Measurements from ENCODE around the gene CCDC112. TPM values are rescaled to one million over a fixed set of nuclear protein-coding genes. Genes with fewer than 3 reads are reported as not detected.

Gene CCDC112, protein sequence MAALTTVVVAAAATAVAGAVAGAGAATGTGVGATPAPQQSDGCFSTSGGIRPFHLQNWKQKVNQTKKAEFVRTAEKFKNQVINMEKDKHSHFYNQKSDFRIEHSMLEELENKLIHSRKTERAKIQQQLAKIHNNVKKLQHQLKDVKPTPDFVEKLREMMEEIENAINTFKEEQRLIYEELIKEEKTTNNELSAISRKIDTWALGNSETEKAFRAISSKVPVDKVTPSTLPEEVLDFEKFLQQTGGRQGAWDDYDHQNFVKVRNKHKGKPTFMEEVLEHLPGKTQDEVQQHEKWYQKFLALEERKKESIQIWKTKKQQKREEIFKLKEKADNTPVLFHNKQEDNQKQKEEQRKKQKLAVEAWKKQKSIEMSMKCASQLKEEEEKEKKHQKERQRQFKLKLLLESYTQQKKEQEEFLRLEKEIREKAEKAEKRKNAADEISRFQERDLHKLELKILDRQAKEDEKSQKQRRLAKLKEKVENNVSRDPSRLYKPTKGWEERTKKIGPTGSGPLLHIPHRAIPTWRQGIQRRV
- 3.1 and 4.1 TPM in 2 replicates for total RNA-seq

DNA sequence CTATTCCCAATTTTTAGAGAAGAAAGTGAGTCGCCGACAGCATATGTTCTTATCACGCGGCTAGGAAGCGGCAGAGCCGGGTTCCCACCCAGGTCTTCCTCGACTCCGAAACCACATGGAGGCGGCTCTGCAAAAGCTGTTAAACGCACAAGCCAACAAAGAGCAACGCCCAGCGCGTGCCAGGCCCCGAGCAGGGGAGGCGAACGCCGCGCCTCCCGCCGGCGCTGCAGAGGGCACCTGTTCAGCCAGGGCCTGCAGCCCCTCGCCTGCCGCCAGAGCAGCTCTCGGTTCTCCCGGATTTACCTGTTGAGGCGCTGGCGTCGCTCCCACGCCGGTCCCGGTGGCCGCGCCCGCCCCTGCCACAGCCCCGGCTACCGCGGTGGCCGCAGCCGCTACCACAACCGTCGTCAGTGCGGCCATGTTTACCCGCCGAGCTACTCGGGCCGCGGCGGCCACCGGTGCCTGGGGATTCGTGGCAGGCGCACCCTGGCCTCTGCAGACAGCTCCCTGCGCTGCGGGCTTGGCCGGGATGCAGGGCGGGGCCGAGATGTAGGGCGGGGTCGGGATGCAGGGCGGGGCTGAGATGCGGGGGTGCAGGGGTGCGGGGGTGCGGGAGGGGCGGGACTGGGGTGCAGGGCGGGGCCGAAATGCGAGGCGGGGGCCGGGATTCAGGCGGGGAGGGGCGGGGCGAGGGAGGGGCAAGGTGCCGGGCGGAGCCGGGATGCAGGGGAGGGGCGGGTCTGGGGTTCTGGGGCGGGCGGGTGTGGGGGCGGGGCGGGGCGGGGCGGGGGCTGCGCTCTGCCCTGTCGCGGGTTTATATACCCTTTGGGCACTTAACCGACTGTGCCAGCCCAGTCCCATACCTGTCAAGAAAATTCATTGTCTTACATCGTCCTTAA lies at the start of gene CCDC112:
Gene CCDC112, minus strand, starts transcription at position 531 of the 899 bp plus-strand sequence. Its CDS starts 111 bp downstream, at position 420.

DNA sequence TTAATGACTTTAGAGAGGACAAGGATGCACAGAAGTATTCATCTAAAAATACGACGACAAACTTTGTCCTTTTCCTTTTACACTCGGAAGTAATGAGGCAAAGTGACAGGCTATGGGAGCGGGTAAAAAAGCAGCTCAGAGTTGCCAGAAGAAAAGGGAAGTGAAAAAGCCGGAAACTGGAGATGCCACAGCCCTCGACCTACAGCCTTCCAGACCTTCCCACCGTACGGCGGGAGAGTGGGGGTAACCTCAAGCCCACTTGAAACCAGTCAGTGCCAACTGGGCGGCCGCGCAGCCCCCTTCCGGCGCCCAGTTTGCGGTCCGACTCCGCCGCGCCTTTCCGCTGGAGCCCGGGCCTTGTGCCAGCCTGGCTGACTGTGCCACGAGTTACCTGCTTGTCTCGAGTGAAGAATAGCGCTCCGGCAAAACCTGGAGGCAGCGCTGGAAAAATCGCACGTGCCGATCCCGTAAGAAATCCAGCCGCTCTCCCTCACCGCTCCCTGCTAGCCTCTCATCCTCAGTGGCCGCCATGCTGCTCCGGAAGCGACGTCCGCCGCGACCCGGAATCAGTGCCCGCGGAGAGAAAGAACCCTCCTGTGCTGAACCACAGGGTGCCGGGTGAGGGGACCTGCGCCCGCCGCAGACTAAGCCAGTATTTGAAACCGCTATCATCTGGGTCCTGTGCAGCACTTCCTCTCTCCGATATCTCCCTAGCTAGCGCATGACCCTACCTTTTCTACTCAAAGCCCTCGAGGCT lies 34.0 kb downstream of the CCDC112 start, which contains the start of gene PGGT1B:
Gene PGGT1B, minus strand, starts transcription at position 557 of the 757 bp plus-strand sequence. Its CDS starts 26 bp downstream, at position 531.

Other genes with a start within 250 kb of the CCDC112 start
- gene TRIM36, start 126.7 kb downstream of the CCDC112 start, total RNA-seq, result 0.14 and 0.37 TPM in 2 replicates
- gene PGGT1B, start 33.8 kb downstream of the CCDC112 start, total RNA-seq, result 13.1 and 17.6 TPM in 2 replicates
- 11.2 and 15.8 TPM in 2 replicates for gene FEM1C, start 248.1 kb upstream of the CCDC112 start, total RNA-seq

Data from smooth muscle cell of bladder (primary cell).